GM12878 (cell line): ENCODE results near the gene RAMP2. TPM values are rescaled to one million over a fixed set of nuclear protein-coding genes. Genes with fewer than 3 reads are reported as not detected.

ENCODE experiments used
- ATAC-seq: fragments of 200-7000 bp; cut with Tn5 transposase; 3 replicates; pipeline ENCODE4 v1.9.1; 2020; ENCODE audit warnings: mild to moderate bottlenecking, moderate library complexity
- BruUV-seq: library from RNA; stranded (reverse); fragments of 400-500 nt; replicated peaks from 2 replicates; lab custom pipeline; 2021; lab: Mats Ljungman, UMichigan
- CTCF ChIA-PET: fragments of 300-600 bp; sonication (Branson Sonifier 250); formaldehyde crosslinking; extraction: SDS; loops from one replicate; lab custom pipeline; 2021; ENCODE audit warnings: inconsistent platforms; lab: Yijun Ruan, JAX
- POLR2A ChIA-PET: fragments of 350-600 bp; formaldehyde crosslinking; extraction: SDS; loops from one replicate; lab custom pipeline; 2021; ENCODE audit warnings: inconsistent platforms; lab: Charles Lee
- RAD21 ChIA-PET: fragments of 300-600 bp; sonication (Branson Sonifier 250); formaldehyde crosslinking; loops from one replicate; lab custom pipeline; 2023; ENCODE audit warnings: antibody characterized with exemption; ENCODE audit not compliant: unreplicated experiment; lab: Charles Lee
- SMC1A ChIA-PET: fragments of 300-600 bp; sonication (Branson Sonifier 250); formaldehyde crosslinking; loops from one replicate; lab custom pipeline; 2023; ENCODE audit not compliant: unreplicated experiment, uncharacterized antibody; lab: Charles Lee
- DNase-seq: peaks from one replicate; pipeline ENCODE4 v3.0.0-alpha.2; 2011; ENCODE audit warnings: low read depth, low spot score
- FAIRE-seq: peaks from 3 replicates; lab custom pipeline; 2011; peaks lifted over from hg19 to GRCh38; lab: Jason Lieb, UNC
- H2AFZ ChIP-seq: 2 replicates; pipeline ENCODE4 v1.6.0; 2011; ENCODE audit warnings: low read depth, low read length, control low read depth; ENCODE audit not compliant: control insufficient read depth
- H3K27ac ChIP-seq: 2 replicates; pipeline ENCODE4 v1.5.1; 2011; ENCODE audit warnings: control low read depth; ENCODE audit not compliant: control insufficient read depth, insufficient read depth
- H3K27me3 ChIP-seq, 2 experiments: replicated peaks in 1 of 2; 2 replicates each; pipeline versions ENCODE4 v1.6.0 to v1.6.1; 2011; ENCODE audit warnings: low read length in 1 of 2; ENCODE audit not compliant: control insufficient read depth in 2 of 2, insufficient read depth in 2 of 2
- H3K36me3 ChIP-seq, 2 experiments: 2 replicates each; pipeline ENCODE4 v1.5.1; 2011; ENCODE audit warnings: low read length in 1 of 2; ENCODE audit not compliant: control insufficient read depth in 2 of 2, insufficient read depth in 2 of 2
- H3K4me1 ChIP-seq: 2 replicates; pipeline ENCODE4 v1.6.1; 2011; ENCODE audit warnings: mild to moderate bottlenecking, low read length, moderate library complexity, mixed read lengths; ENCODE audit not compliant: control insufficient read depth, insufficient read depth
- H3K4me2 ChIP-seq: 2 replicates; pipeline ENCODE4 v1.6.0; 2011; ENCODE audit warnings: control low read depth; ENCODE audit not compliant: control insufficient read depth, insufficient read depth
- H3K4me3 ChIP-seq: fragments of 200-600 bp; sonication (generic); 2 replicates; pipeline ENCODE4 v1.5.1; 2016
- H3K79me2 ChIP-seq: 2 replicates; pipeline ENCODE4 v1.6.0; 2011; ENCODE audit warnings: low read length; ENCODE audit not compliant: control insufficient read depth, insufficient read depth
- H3K9ac ChIP-seq: 2 replicates; pipeline ENCODE4 v1.8.0; 2011; ENCODE audit warnings: low read length, control low read depth, mixed read lengths; ENCODE audit not compliant: control insufficient read depth, insufficient read depth
- H3K9me3 ChIP-seq: replicated peaks from 3 replicates; pipeline ENCODE4 v1.5.1; 2011; ENCODE audit warnings: mild to moderate bottlenecking, low read length; ENCODE audit not compliant: control insufficient read depth, insufficient read depth
- H4K20me1 ChIP-seq: 2 replicates; pipeline ENCODE4 v1.6.0; 2011; ENCODE audit not compliant: control insufficient read depth, insufficient read depth
- FOXK2 ChIP-seq: fragments of 450-650 bp; IDR thresholded peaks from 2 replicates; pipeline ENCODE4 v1.6.1; 2017; ENCODE audit warnings: mild to moderate bottlenecking, moderate library complexity
- JUNB ChIP-seq: IDR thresholded peaks from 2 replicates; pipeline ENCODE4 v1.6.1; 2016; ENCODE audit warnings: antibody characterized with exemption, mild to moderate bottlenecking
- KAT2A ChIP-seq: conservative IDR thresholded peaks from 2 replicates; pipeline ENCODE4 v1.6.1; 2011; ENCODE audit warnings: low read depth, low read length; ENCODE audit not compliant: control insufficient read depth
- NR2C1 ChIP-seq: fragments of 450-650 bp; IDR thresholded peaks from 2 replicates; pipeline ENCODE4 v1.6.1; 2017; ENCODE audit warnings: antibody characterized with exemption, mild to moderate bottlenecking, moderate library complexity
- PAX5 ChIP-seq: IDR thresholded peaks from 2 replicates; pipeline ENCODE4 v1.6.1; 2011; ENCODE audit warnings: low read depth, low read length, borderline replicate concordance
- RB1 ChIP-seq: fragments of 450-650 bp; formaldehyde crosslinking; IDR thresholded peaks from 2 replicates; pipeline ENCODE4 v1.6.1; 2017; ENCODE audit warnings: mild to moderate bottlenecking, borderline replicate concordance
- RBBP5 ChIP-seq: fragments of 200-600 bp; sonication (generic); conservative IDR thresholded peaks from 2 replicates; pipeline ENCODE4 v1.6.1; 2016
- SKIL ChIP-seq: fragments of 450-650 bp; IDR thresholded peaks from 2 replicates; pipeline ENCODE4 v1.6.1; 2017; ENCODE audit warnings: mild to moderate bottlenecking, low read depth, inconsistent platforms; ENCODE audit not compliant: poor library complexity, severe bottlenecking
- TBL1XR1 ChIP-seq: IDR thresholded peaks from 2 replicates; pipeline ENCODE4 v1.6.1; 2012; ENCODE audit warnings: low read depth, low read length, improper control_type of control experiment
- TCF12 ChIP-seq: IDR thresholded peaks from 2 replicates; pipeline ENCODE4 v1.6.1; 2011; ENCODE audit warnings: low read depth, mild to moderate bottlenecking, low read length
- WGBS: methylation state at CpG from one replicate; pipeline ENCODE4 v1.1.6; 2016; ENCODE audit warnings: low lambda C conversion rate; ENCODE audit not compliant: insufficient replicate concordance, insufficient coverage; ENCODE audit errors: missing lambda C conversion rate; 5-methylcytosine and 5-hydroxymethylcytosine counted together
- in situ Hi-C: fragments of 300-500 bp; cut with MboI; formaldehyde crosslinking; loops from 9 replicates; pipeline ENCODE4 v1.14.3; 2018; ENCODE audit warnings: mixed read lengths
- intact Hi-C: fragments of 100-400 bp; cut with micrococcal nuclease; formaldehyde crosslinking; loops from one replicate; pipeline ENCODE4 v1.14.2; 2022; ENCODE audit not compliant: unreplicated experiment
- polyA plus RNA-seq, 11 experiments: library from polyadenylated mRNA; depleted of rRNA in 4 of 11; unstranded in 6 of 11; stranded (reverse) in 5 of 11; fragments of >200 nt; fragmentation: Nextera tagmentation in 4 of 11; fragmentation: Illumina TruSeq in 1 of 11; extraction: Ambion mirVana in 4 of 11; extraction: Trizol in 1 of 11; gene quantifications; 1 replicate in 1 of 11; 2 replicates in 10 of 11; pipeline versions ENCODE4 v1.2.1 to v1.2.3, GENCODE V29; 2011 to 2016; ENCODE audit warnings: inconsistent platforms in 2 of 11, missing spikeins in 2 of 11, low read depth in 1 of 11
- total RNA-seq, 4 experiments: library from RNA; depleted of rRNA in 3 of 4; stranded (reverse); fragments of >200 nt in 3 of 4; fragmentation: Illumina TruSeq in 1 of 4; extraction: Trizol in 1 of 4; gene quantifications; 2 replicates each; pipeline versions ENCODE4 v1.2.1 to v1.2.3, GENCODE V29; 2013 to 2021

RAMP2 gene
- total and polyA plus RNA-seq, 10 of the 15 experiments (the other 5 are each of a cell fraction or from before 2014, with no cell fraction given): 0.14 to 0.32 (median 0.21) TPM; not detected in 4

GRCh38 chr17:42791948-42792347 lies 30.9 kb downstream of the RAMP2 start:
- Histone ChIP-seq H3K4me2 (no peak overlapping the region), H4K20me1 (no peaks in the 10 kb centered on the region), H3K36me3 (no peaks in the 10 kb centered on the region), H3K9me3 (no peaks in the 10 kb centered on the region), H3K4me1 (no peaks in the 10 kb centered on the region; the same call in 1 of the 2 replicates), H3K9ac (no peak overlapping the region), H3K27ac (no peak overlapping the region), H3K4me3 (no peak overlapping the region), H3K79me2 (no peaks in the 10 kb centered on the region), H2AFZ (no peak overlapping the region), H3K27me3 (no peaks in the 10 kb centered on the region)
- ATAC-seq (no peak), DNase-seq (no peak), FAIRE-seq (no peak)
- no peak for TF ChIP-seq TBL1XR1
- TF ChIP-seq TCF12: no peak
- TF ChIP-seq SKIL: no peak
- no peak for TF ChIP-seq NR2C1
- no peak for TF ChIP-seq PAX5
- no peak for TF ChIP-seq FOXK2
- TF ChIP-seq RBBP5: no peak
- no peak for TF ChIP-seq KAT2A
- TF ChIP-seq RB1: no peak
- no peak for TF ChIP-seq JUNB
- ChIA-PET SMC1A (interaction anchor here (1.0 kb wide), 1 partner anchor 123 kb away, joined by 3 read pairs; no protein-coding TSS in a partner anchor), CTCF (interaction anchor here (0.6 to 0.7 kb wide), 2 partner anchors 41 to 724 kb away, joined by 3 read pairs; partner anchors contain the start of gene PSME3), RAD21 (no interaction called here), POLR2A (no interaction called here)
- BruUV-seq: no TSS peak
- in situ Hi-C loops (no loop called here), intact Hi-C loops (no loop called here)
- WGBS: 47% methylated on average over 2 of the region's 2 CpGs
